Transverse colon (tissue), 4 donors: ENCODE measurements around the gene HPS1. TPM values are rescaled to one million over a fixed set of nuclear protein-coding genes. Genes with fewer than 3 reads are reported as not detected.

Experiments
- DNase-seq: peaks from one replicate; pipeline ENCODE4 v3.0.0-alpha.2; 2019
- H3K27ac ChIP-seq, 4 donors: fragments of 200-600 bp; sonication (generic); 2 replicates each; pipeline ENCODE4 v1.5.1; 2016 to 2018; ENCODE audit warnings: inconsistent platforms in 4 of 4
- H3K27me3 ChIP-seq: fragments of 200-600 bp; sonication (generic); 2 replicates; pipeline ENCODE4 v1.5.1; 2017; ENCODE audit warnings: inconsistent platforms
- H3K36me3 ChIP-seq, 4 donors: fragments of 200-600 bp; sonication (generic); 2 replicates each; pipeline ENCODE4 v1.5.1; 2017 to 2019; ENCODE audit warnings: inconsistent platforms in 4 of 4
- H3K4me1 ChIP-seq, 4 donors: fragments of 200-600 bp; sonication (generic); 2 replicates each; pipeline ENCODE4 v1.5.1; 2017 to 2020; ENCODE audit warnings: inconsistent platforms in 4 of 4
- H3K4me3 ChIP-seq, 4 donors: fragments of 200-600 bp; sonication (generic); 1 replicate in 1 of 4; 2 replicates in 3 of 4; pipeline versions ENCODE4 v1.5.1 to v1.6.1; 2017 to 2019; ENCODE audit warnings: inconsistent platforms in 4 of 4
- H3K9me3 ChIP-seq, 2 donors: fragments of 200-600 bp; sonication (generic); 2 replicates each; pipeline ENCODE4 v1.5.1; 2017 to 2019; ENCODE audit warnings: inconsistent platforms in 2 of 2
- CTCF ChIP-seq, 5 experiments: fragments of 200-600 bp in 3 of 5; fragments of 450-650 bp in 2 of 5; sonication (generic) in 3 of 5; IDR thresholded peaks; 1 replicate in 2 of 5; 2 replicates in 3 of 5; pipeline ENCODE4 v1.5.1; 2016 to 2017; ENCODE audit warnings: antibody characterized with exemption in 5 of 5, inconsistent platforms in 3 of 5, mild to moderate bottlenecking in 2 of 5, moderate library complexity in 1 of 5
- EP300 ChIP-seq: sonication (generic); formaldehyde crosslinking; IDR thresholded peaks from one replicate; pipeline ENCODE4 v1.6.1; 2017; ENCODE audit warnings: antibody characterized with exemption, low read depth
- POLR2A ChIP-seq: fragments of 450-650 bp; IDR thresholded peaks from one replicate; pipeline ENCODE4 v1.6.1; 2016; ENCODE audit warnings: antibody characterized with exemption, mild to moderate bottlenecking, moderate library complexity
- POLR2AphosphoS5 ChIP-seq, 3 donors: sonication (generic); formaldehyde crosslinking; IDR thresholded peaks; one replicate each; pipeline ENCODE4 v1.6.1; 2016; ENCODE audit warnings: antibody characterized with exemption in 3 of 3
- WGBS, 2 donors: methylation state at CpG; one replicate each; pipeline ENCODE4 v1.1.5; 2018; ENCODE audit warnings: low coverage in 1 of 2; 5-methylcytosine and 5-hydroxymethylcytosine counted together
- in situ Hi-C, 4 donors: fragments of 200-750 bp; cut with MboI; loops; one replicate each; pipeline versions ENCODE4 v1.15.0 to v1.15.1; 2017; ENCODE audit warnings: low sequenced_read_pairs in 3 of 4, low pct_ligation_motif_present in 1 of 4, low pct_unique_long_range_greater_than_20kb in 1 of 4
- intact Hi-C: fragments of 100-400 bp; cut with DNase I; formaldehyde crosslinking; loops from one replicate; pipeline ENCODE4 v1.15.1; 2023; ENCODE audit warnings: low total_unique reads
- total RNA-seq, 4 donors: library from RNA; depleted of rRNA; stranded (reverse); fragments of >200 nt; gene quantifications; one replicate each; pipeline ENCODE4 v1.1.0, GENCODE V29; 2016

Gene HPS1
- total RNA-seq, 4 donors from 2014 or later = 62.9 to 160 (median 95.1) TPM

- no peaks in the 10 kb centered on the region for H3K27me3 ChIP-seq
- in situ Hi-C loops (no loop called here), intact Hi-C loops (no loop called here)
- H3K9me3 ChIP-seq = no peaks in the 10 kb centered on the region
- H3K4me3 ChIP-seq = no peak overlapping the region
- no peaks in the 10 kb centered on the region for H3K36me3 ChIP-seq
- no peak for DNase-seq
- 93 to 100% methylated on average over 2 to 3 of the region's 3 CpGs for WGBS, 2 donors
- H3K4me1 ChIP-seq = no peaks in the 10 kb centered on the region
- H3K27ac ChIP-seq = no peak overlapping the region
- TF ChIP-seq POLR2A (no peak), CTCF (IDR thresholded peaks at IDR 0.05) (no peak), POLR2AphosphoS5 (IDR thresholded peaks at IDR 0.05) (no peak), EP300 (no peak)
Observed at GRCh38 chr10:98487649-98488048, 40.9 kb upstream of the HPS1 start.

GRCh38 chr10:98486421-98486820, 39.7 kb upstream of the HPS1 start:
- no peaks in the 10 kb centered on the region for H3K4me1 ChIP-seq
- H3K27me3 ChIP-seq = no peaks in the 10 kb centered on the region
- intact Hi-C loops = no loop called here
- H3K27ac ChIP-seq = no peak overlapping the region
- no peaks in the 10 kb centered on the region for H3K36me3 ChIP-seq
- no peak for DNase-seq
- 91 to 100% methylated on average over 3 of the region's 3 CpGs for WGBS, 2 donors
- H3K4me3 ChIP-seq = no peak overlapping the region
- H3K9me3 ChIP-seq = no peaks in the 10 kb centered on the region
- in situ Hi-C loops = no loop called here
- TF ChIP-seq EP300 (no peak), CTCF (IDR thresholded peaks at IDR 0.05) (no peak), POLR2A (no peak), POLR2AphosphoS5 (IDR thresholded peaks at IDR 0.05) (no peak)

GRCh38 chr10:98485959-98486358, 39.2 kb upstream of the HPS1 start:
- no peaks in the 10 kb centered on the region for H3K4me1 ChIP-seq
- 94% methylated on average over 2 of the region's 2 CpGs; no CpG with 5 or more reads in 1 of the 2 donors for WGBS, 2 donors
- no peak overlapping the region for H3K27ac ChIP-seq
- H3K9me3 ChIP-seq = no peaks in the 10 kb centered on the region
- no peaks in the 10 kb centered on the region for H3K27me3 ChIP-seq
- intact Hi-C loops = no loop called here
- TF ChIP-seq EP300 (no peak), POLR2AphosphoS5 (IDR thresholded peaks at IDR 0.05) (no peak), CTCF (IDR thresholded peaks at IDR 0.05) (no peak), POLR2A (no peak)
- no peaks in the 10 kb centered on the region for H3K36me3 ChIP-seq
- in situ Hi-C loops = no loop called here
- H3K4me3 ChIP-seq = no peak overlapping the region
- DNase-seq = no peak

GRCh38 chr10:98483658-98484057, 36.9 kb upstream of the HPS1 start:
- intact Hi-C loops (no loop called here), in situ Hi-C loops (no loop called here)
- Histone ChIP-seq H3K27ac (no peak overlapping the region), H3K36me3 (no peaks in the 10 kb centered on the region), H3K4me1 (no peaks in the 10 kb centered on the region), H3K4me3 (no peak overlapping the region), H3K9me3 (no peaks in the 10 kb centered on the region), H3K27me3 (no peaks in the 10 kb centered on the region)
- DNase-seq = no peak
- no peak for TF ChIP-seq CTCF (IDR thresholded peaks at IDR 0.05)
- no peak for TF ChIP-seq POLR2A
- no peak for TF ChIP-seq POLR2AphosphoS5 (IDR thresholded peaks at IDR 0.05)
- no peak for TF ChIP-seq EP300
